Inflammatory macrophage treated with lipopolysaccharide for 4 hours (primary cell): ENCODE data around the gene PDE7B.

Experiments used
- DNase-seq: peaks from one replicate; pipeline ENCODE4 v3.0.0-alpha.2; 2020

The PDE7B gene

GRCh38 chr6:135895231-135895911 lies 43.9 kb downstream of the PDE7B start:
- no peak for DNase-seq

GRCh38 chr6:135897087-135897486 lies 45.6 kb downstream of the PDE7B start:
- no peak for DNase-seq

- DNase-seq = peak; percentile 37
Observed at GRCh38 chr6:135901774-135902524, 50.4 kb downstream of the PDE7B start.

- peak; percentile 1 for DNase-seq
Observed at GRCh38 chr6:135902756-135903331, 51.3 kb downstream of the PDE7B start.

DNA sequence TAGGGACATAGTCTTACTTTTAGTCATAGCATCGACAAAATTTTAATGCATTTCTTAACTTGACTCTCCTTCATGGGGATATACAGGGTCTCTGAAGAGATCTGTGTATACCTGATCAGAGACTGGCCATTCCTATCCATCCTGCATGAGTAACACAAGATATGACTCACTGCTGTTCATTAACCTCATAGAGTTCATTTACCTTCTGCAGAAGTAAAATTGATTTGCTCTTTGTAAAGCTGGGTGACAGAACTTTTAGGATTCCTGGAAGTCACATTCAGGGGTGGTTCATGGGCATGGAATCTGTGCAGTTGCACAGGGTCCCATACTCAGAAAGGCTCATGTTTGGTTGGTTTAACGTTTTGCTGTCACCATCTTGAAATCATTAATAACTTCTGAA lies 53.2 kb downstream of the PDE7B start:
- DNase-seq = no peak

GRCh38 chr6:135905604-135906300 lies 54.3 kb downstream of the PDE7B start:
- DNase-seq = no peak

DNA sequence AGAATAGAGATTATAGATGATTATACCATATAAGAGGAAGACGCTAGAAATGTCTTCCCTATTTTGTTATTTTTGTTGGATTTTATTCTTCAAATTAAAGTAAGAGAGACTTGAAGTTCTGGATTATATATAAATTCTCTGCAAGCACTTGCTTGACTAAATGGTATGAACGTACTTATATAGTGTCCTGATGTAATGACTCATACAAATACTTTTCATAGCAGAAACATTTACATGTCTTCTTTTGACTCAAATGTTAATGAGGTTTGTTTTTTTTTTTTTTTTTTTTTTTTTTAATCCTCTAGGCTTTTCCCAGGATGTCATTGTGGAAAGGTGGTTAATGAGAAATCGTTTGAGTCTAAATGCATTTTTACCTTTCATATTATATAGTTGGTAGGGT lies 55.0 kb downstream of the PDE7B start:
- DNase-seq = no peak

- no peak for DNase-seq
Observed at GRCh38 chr6:135906972-135907465, 55.5 kb downstream of the PDE7B start.

DNA sequence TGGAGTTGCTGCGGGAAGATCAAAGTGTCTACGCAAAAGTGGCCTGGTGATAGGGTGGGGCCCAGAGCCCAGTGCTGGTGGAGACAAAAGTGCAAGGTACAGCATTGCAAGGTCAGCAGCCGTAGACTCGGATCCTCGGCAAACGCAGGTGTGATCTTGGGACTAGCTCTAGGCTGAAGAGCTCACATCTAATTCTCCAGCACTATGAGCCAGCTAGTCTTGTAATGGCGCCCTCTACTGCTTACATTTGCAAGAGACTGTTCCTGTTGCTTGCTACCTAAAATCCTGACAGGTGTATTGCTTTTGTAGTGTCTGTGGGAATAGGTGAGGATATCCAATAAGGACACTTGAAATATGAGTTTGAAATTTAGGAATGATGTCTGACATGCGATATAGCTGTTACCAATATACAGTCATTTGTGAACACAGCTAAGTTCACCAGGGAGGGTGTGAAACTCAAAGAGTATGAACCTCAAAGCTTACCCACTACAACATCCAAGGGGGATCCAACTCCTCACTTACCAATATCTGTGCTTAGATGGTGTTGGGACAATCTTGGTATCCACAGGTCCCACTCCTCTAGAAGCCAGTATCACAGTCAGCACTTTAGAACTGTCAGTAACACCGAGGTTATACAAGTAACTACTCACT lies 58.4 kb downstream of the PDE7B start:
- peak; percentile 59 for DNase-seq

DNA sequence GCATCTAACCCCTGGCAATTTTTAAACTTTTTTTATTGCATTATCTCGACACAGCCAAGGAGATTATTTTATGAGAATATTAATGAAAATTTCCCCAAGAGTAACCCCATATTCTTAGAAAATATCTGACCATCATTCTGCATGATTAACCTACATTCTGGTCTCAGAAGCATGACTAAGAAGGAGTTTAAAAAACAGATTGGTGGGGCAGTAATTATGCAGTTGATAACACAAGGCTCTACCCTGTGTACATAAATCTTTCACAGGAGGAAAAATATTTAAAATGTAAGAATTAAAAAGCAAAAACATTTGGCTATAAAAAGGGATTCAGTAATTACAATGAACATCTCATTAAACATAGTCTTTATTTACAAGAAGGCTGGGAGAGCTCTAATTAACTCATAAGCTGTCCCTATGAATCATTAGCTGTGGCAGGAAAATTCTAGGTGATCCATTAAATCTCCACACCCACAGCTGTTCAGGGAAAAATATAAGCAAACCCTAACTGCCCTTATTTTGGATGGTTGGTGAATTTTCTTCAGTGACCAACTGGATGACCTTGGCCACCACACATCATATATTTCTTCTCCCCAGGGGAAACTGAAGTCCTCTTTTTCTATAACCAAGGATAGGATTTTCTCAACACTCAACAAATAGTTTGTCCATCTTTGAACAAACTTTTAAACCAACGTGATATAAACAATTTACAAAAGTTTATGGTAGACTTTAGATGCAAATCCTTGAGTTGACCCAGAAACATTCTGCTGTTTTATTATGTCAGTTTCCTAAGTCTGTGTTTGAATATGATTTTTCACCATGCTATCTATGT lies 59.5 kb downstream of the PDE7B start:
- no peak for DNase-seq

GRCh38 chr6:135913785-135914184 lies 62.3 kb downstream of the PDE7B start:
- no peak for DNase-seq

GRCh38 chr6:135919026-135919425 lies 67.5 kb downstream of the PDE7B start:
- DNase-seq = no peak

DNA sequence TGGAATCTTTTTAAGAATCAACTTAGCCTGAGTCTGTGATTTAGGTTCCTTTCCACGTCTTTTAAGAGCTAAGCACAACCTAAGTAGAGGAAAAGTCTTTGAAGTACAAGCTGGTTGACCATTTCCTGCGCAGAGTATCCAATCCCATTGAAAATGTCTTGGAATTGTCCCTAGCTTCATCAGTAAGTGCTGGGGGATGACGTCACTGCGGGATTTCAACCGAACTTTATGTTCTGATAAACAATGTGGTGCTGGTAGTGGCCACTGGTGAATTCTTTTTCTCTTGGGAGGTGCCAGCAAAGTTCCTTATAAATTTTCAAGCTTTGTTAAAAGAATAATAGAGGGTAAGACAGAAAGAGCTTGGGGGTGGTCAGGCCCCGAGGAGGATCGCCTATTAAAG lies 69.2 kb downstream of the PDE7B start:
- DNase-seq = no peak

- no peak for DNase-seq
Observed at GRCh38 chr6:135921188-135921587, 69.7 kb downstream of the PDE7B start.

GRCh38 chr6:135922174-135922573 lies 70.7 kb downstream of the PDE7B start:
- peak; percentile 21 for DNase-seq

DNA sequence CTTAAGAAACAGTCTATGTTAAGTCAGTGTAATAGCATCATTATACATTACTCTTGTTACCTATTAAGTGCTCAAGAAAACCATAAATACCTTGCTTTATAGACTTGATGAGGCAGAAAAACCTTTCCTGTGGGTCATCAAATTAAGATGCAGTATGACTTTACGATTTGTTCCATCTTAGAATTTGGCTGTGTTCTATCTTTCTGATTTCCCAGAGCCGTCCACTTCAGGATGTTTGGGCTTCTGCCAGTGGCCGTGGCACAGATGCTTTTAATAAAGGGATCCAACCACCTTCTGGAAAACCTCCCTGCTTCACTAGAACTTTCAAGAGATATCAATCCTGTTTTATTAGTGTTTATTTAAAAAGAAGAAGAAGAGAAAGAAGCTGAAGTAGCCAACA lies 71.2 kb downstream of the PDE7B start:
- DNase-seq = no peak

GRCh38 chr6:135932651-135933050 lies 81.2 kb downstream of the PDE7B start:
- no peak for DNase-seq

GRCh38 chr6:135935941-135936601 lies 84.6 kb downstream of the PDE7B start:
- DNase-seq = no peak

DNA sequence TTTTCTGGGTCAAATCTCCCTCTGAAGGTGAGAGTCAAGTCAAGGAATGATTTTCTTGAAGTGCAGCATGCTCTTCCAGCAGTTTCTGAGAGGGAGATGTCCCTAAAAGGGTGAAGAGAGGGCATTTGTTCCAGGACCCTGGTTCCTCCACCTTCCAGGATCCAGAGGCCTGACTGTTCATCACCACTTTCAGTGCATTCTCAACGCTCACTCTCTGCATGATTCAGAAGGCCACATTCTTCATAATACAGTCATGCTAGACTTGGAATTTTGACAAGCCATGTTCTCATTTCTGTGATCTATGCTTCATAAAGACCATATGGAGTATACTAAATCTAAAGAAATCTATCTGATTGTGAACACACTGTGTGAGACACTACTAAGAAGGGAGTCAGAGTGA lies 85.1 kb downstream of the PDE7B start:
- no peak for DNase-seq

DNA sequence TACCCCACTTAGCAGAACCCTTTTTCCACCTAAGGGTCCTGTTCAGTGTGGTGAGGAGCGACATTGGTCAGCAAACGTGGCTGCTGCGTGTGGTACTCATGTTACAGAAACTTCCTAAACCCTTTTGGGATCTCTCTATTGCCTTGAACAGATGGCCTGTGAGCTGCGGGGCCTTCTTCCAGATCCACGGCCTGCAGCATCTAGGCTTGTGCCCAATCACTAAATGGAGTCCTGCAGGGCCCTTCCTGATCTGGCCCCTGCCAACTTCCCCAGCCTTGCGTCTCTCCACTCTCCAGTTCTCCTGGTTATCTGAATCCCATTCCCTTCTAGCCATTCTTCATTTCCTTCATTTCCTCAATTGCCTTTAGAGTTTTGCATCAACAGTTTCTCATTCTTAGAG lies 85.6 kb downstream of the PDE7B start:
- DNase-seq = no peak

DNA sequence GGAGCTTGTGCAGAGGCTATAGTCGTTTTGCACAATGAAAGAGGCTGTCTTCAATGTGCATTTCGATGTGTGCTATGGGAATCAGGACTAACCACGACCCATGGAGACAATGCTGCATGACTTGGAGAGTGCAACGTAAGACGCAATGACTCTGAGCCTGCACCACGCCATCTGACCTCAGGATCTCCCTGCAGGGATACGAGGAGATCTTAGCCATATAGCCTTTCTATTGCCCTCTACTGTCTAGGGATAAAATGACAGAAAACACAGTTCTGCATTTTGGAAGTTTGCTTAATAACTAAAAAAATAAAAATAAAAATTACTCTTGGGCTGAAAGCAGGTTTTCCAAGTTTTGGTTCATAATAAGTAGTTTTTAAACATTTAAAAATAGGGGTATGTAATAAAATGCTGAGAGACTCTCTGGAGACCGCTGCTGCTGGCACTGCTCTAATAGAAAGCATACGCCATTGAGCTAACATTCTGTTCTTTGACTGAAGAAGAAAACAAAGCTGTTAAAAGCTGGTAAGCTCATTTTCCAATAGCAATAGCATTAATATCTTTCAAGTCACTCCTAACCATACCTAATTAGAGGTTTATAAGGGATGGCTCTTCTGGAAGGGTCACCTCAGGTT lies 87.2 kb downstream of the PDE7B start:
- DNase-seq = peak; percentile 20
